Ectodermal cell (in vitro differentiated cells): ENCODE measurements around the gene TUBA4B.

ENCODE experiments used
- H3K27ac ChIP-seq: 2 replicates; pipeline ENCODE4 v1.7.0; 2013; ENCODE audit warnings: mild to moderate bottlenecking, low read depth, low read length; ENCODE audit not compliant: insufficient read depth, poor library complexity, severe bottlenecking
- H3K27me3 ChIP-seq: 2 replicates; pipeline ENCODE4 v1.7.0; 2013; ENCODE audit warnings: mild to moderate bottlenecking, low read length; ENCODE audit not compliant: insufficient read depth, control insufficient read depth, poor library complexity, severe bottlenecking
- H3K36me3 ChIP-seq: one replicate; pipeline ENCODE4 v1.7.0; 2013; ENCODE audit warnings: low read length; ENCODE audit not compliant: control insufficient read depth, insufficient read depth
- H3K4me1 ChIP-seq: one replicate; pipeline ENCODE4 v1.7.0; 2013; ENCODE audit warnings: low read length; ENCODE audit not compliant: control insufficient read depth, insufficient read depth
- H3K4me3 ChIP-seq: 2 replicates; pipeline ENCODE4 v1.7.0; 2013; ENCODE audit warnings: low read depth, low read length, control low read depth; ENCODE audit not compliant: insufficient read depth
- H3K9me3 ChIP-seq: 2 replicates; pipeline ENCODE4 v1.7.0; 2013; ENCODE audit warnings: mild to moderate bottlenecking, low read length, moderate library complexity; ENCODE audit not compliant: control insufficient read depth
- WGBS, 2 experiments: methylation state at CpG; one replicate each; pipeline ENCODE4 v1.1.7; 2013; ENCODE audit warnings: missing lambda C conversion rate in 2 of 2; 5-methylcytosine and 5-hydroxymethylcytosine counted together

Gene TUBA4B

GRCh38 chr2:219261024-219261855, 8.2 kb downstream of the TUBA4B start:
- WGBS, 2 experiments = 86 to 89% methylated on average over 5 of the region's 5 CpGs

GRCh38 chr2:219266232-219266631, 13.2 kb downstream of the TUBA4B start:
- WGBS, 2 experiments = 37 to 49% methylated on average over 5 of the region's 5 CpGs
- Histone ChIP-seq H3K4me3 (no peak overlapping the region), H3K27me3 (peaks cover 15% of the 10 kb centered on the region), H3K9me3 (no peaks in the 10 kb centered on the region), H3K4me1 (peaks cover 4% of the 10 kb centered on the region), H3K27ac (no peak overlapping the region), H3K36me3 (no peaks in the 10 kb centered on the region)

More at GRCh38 chr2:219261024-219261855, 8.2 kb downstream of the TUBA4B start:
- Histone ChIP-seq H3K36me3 (no peaks in the 10 kb centered on the region), H3K4me1 (peaks cover 1% of the 10 kb centered on the region), H3K27ac (no peak overlapping the region), H3K27me3 (peaks cover 35% of the 10 kb centered on the region), H3K9me3 (no peaks in the 10 kb centered on the region), H3K4me3 (no peak overlapping the region)

- Histone ChIP-seq H3K4me1 (peaks cover 4% of the 10 kb centered on the region), H3K27me3 (peaks cover 9% of the 10 kb centered on the region), H3K4me3 (no peak overlapping the region), H3K27ac (no peak overlapping the region), H3K36me3 (no peaks in the 10 kb centered on the region), H3K9me3 (no peaks in the 10 kb centered on the region)
- WGBS, 2 experiments = 87 to 90% methylated on average over 1 of the region's 1 CpG
These were observed 13.8 kb downstream of the TUBA4B start for GRCh38 chr2:219266886-219267285.

- no peak overlapping the region for H3K27ac ChIP-seq
- no peaks in the 10 kb centered on the region for H3K9me3 ChIP-seq
- H3K27me3 ChIP-seq = peaks cover 5% of the 10 kb centered on the region
- no peaks in the 10 kb centered on the region for H3K36me3 ChIP-seq
- WGBS, 2 experiments = 86 to 90% methylated on average over 2 of the region's 2 CpGs
- no peak overlapping the region for H3K4me3 ChIP-seq
- peaks cover 4% of the 10 kb centered on the region for H3K4me1 ChIP-seq
These were observed 15.3 kb downstream of the TUBA4B start for GRCh38 chr2:219268294-219268693.

GRCh38 chr2:219269362-219270054, 16.5 kb downstream of the TUBA4B start:
- Histone ChIP-seq H3K27me3 (peaks cover 5% of the 10 kb centered on the region), H3K9me3 (no peaks in the 10 kb centered on the region), H3K27ac (no peak overlapping the region), H3K4me1 (peaks cover 4% of the 10 kb centered on the region), H3K36me3 (no peaks in the 10 kb centered on the region), H3K4me3 (no peak overlapping the region)
- WGBS, 2 experiments = 87 to 89% methylated on average over 8 of the region's 8 CpGs

- 91 to 92% methylated on average over 5 of the region's 5 CpGs for WGBS, 2 experiments
- H3K4me3 ChIP-seq = no peak overlapping the region
- H3K27ac ChIP-seq = no peak overlapping the region
- H3K36me3 ChIP-seq = no peaks in the 10 kb centered on the region
- H3K27me3 ChIP-seq = peaks cover 5% of the 10 kb centered on the region
- no peaks in the 10 kb centered on the region for H3K9me3 ChIP-seq
- peaks cover 4% of the 10 kb centered on the region for H3K4me1 ChIP-seq
These were observed 17.0 kb downstream of the TUBA4B start for GRCh38 chr2:219270055-219270372.

- Histone ChIP-seq H3K9me3 (no peaks in the 10 kb centered on the region), H3K36me3 (no peaks in the 10 kb centered on the region), H3K4me1 (peaks cover 4% of the 10 kb centered on the region), H3K4me3 (no peak overlapping the region), H3K27me3 (peaks cover 5% of the 10 kb centered on the region), H3K27ac (no peak overlapping the region)
- 85 to 90% methylated on average over 2 of the region's 2 CpGs for WGBS, 2 experiments
These were observed 18.0 kb downstream of the TUBA4B start for GRCh38 chr2:219271021-219271420.

- WGBS, 2 experiments = 90 to 91% methylated on average over 4 of the region's 4 CpGs
- no peak overlapping the region for H3K27ac ChIP-seq
- H3K27me3 ChIP-seq = peaks cover 5% of the 10 kb centered on the region
- H3K4me3 ChIP-seq = no peak overlapping the region
- H3K36me3 ChIP-seq = no peaks in the 10 kb centered on the region
- H3K4me1 ChIP-seq = no peaks in the 10 kb centered on the region
- no peaks in the 10 kb centered on the region for H3K9me3 ChIP-seq
These were observed 19.3 kb downstream of the TUBA4B start for GRCh38 chr2:219272356-219272755.

- peaks cover 5% of the 10 kb centered on the region for H3K27me3 ChIP-seq
- 76 to 86% methylated on average over 2 of the region's 2 CpGs for WGBS, 2 experiments
- H3K36me3 ChIP-seq = no peaks in the 10 kb centered on the region
- no peaks in the 10 kb centered on the region for H3K9me3 ChIP-seq
- H3K27ac ChIP-seq = no peak overlapping the region
- H3K4me1 ChIP-seq = peaks cover 3% of the 10 kb centered on the region
- H3K4me3 ChIP-seq = no peak overlapping the region
These were observed 20.0 kb downstream of the TUBA4B start for GRCh38 chr2:219272995-219273394.

- 91% methylated on average over 3 of the region's 3 CpGs for WGBS, 2 experiments
- no peak overlapping the region for H3K27ac ChIP-seq
- H3K9me3 ChIP-seq = no peaks in the 10 kb centered on the region
- H3K36me3 ChIP-seq = no peaks in the 10 kb centered on the region
- peaks cover 5% of the 10 kb centered on the region for H3K27me3 ChIP-seq
- no peak overlapping the region for H3K4me3 ChIP-seq
- peaks cover 12% of the 10 kb centered on the region for H3K4me1 ChIP-seq
These were observed 20.9 kb downstream of the TUBA4B start for GRCh38 chr2:219273937-219274336.
